CD4-positive, alpha-beta T cell treated with Interleukin-6 at 100 ng/mL for 8 hours (primary cell): Measurements from ENCODE around the gene TRIM4.
"Not testable (repeated sequence)": the region's sequence is repeated elsewhere in the genome, so short reads cannot be mapped to it uniquely, and the experiment has no call there.

Experiments used
- DNase-seq: peaks from one replicate; pipeline ENCODE4 v3.0.0-alpha.2; 2020; ENCODE audit warnings: mixed read lengths, low spot score

The TRIM4 gene

DNA sequence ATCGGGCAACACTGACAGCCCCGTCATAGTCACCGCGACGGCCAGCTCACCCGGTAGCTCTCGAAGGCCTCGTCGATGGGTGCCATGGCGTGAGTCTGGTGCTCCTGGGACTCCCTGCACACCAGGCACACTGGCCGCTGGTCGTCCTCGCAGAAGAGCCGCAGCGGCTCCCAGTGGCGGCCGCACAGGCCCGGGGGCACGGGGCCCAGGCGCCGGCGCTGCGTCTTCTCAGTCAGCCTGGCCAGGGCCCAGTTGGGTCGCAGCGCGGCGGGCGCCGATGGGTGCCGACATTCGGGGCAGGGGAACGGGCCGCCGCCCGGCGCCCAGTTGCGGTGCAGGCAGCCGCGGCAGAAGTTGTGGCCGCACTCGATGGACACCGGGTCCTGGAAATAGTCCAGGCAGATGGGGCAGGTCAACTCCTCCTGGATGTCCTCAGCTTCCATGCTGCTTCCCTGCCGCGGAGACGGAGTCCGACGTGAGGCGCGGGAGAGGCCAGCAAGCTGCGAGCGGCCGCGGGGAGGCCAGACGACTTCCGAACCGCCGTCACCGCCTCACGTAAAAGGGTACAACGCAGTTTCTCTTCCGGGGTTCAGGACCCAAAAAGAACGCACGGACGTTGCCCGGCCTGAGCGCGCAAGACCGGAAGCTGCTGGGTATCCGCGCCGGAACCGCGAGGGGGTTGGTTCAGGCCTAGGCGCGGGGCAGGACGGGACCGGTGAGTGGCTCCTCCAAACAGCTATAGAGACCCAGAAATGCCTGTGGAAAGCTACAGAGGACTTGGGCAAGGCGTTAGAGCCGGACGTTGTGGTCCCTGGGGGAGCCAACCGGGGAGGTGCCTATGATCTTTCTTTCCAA is at the start of gene TRIM4:
Gene TRIM4, minus strand, starts transcription at position 572 of the 855 bp plus-strand sequence. Its CDS starts 129 bp downstream, at position 443.
- DNase-seq: peak; percentile 90

DNA sequence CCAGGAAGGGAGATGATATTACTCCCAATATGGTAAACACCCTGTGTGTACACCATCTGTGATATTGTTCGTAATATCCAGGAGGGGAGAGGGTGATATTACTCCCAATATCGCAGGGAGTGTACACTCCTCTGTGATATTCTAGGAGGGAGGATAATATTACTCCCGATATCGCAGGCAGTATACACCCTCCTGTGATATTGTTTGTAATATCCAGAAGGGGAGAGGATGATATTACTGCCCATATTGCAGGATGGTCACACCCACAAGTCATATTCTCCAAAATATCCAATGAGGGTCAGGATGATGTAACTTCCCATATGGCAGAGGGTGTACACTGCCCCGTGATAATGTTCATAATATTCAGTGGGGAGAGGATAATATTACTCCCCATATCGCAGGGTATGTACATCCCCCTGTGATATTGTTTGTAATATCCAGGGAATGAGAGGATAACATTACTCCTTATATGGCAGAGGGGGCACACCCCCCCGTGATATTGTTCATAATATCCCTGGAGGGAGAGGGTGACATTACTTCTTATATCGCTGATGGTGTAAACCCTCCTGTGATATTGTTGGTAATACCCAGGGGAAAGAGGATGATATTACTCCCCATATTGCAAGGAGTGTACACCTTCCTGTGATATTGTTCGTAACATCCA is 39.4 kb upstream of the TRIM4 start:
- DNase-seq: no peak

- no peak for DNase-seq
These were observed 35.9 kb upstream of the TRIM4 start for GRCh38 chr7:99955247-99955646.

GRCh38 chr7:99954643-99955042 is 35.3 kb upstream of the TRIM4 start:
- not testable (repeated sequence) for DNase-seq

- DNase-seq: no peak
These were observed 34.3 kb upstream of the TRIM4 start for GRCh38 chr7:99953649-99954048.

DNA sequence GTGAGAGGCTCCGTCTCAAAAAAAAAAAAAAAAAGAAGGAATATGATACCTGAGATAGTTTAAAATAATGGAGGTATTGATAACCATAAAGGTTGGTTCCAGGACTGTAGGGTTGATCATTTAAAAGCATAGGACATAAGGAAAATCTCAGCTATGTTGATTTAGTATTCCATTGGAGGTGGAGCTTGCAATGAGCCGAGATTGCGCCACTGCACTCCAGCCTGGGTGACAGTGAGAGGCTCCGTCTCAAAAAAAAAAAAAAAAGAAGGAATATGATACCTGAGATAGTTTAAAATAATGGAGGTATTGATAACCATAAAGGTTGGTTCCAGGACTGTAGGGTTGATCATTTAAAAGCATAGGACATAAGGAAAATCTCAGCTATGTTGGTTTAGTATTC is 33.3 kb upstream of the TRIM4 start:
- not testable (repeated sequence) for DNase-seq

- DNase-seq: not testable (repeated sequence)
These were observed 31.5 kb upstream of the TRIM4 start for GRCh38 chr7:99950819-99951218.

- no peak for DNase-seq
These were observed 30.4 kb upstream of the TRIM4 start for GRCh38 chr7:99949645-99950228.

- DNase-seq: no peak
These were observed 28.3 kb upstream of the TRIM4 start for GRCh38 chr7:99947608-99948007.

DNA sequence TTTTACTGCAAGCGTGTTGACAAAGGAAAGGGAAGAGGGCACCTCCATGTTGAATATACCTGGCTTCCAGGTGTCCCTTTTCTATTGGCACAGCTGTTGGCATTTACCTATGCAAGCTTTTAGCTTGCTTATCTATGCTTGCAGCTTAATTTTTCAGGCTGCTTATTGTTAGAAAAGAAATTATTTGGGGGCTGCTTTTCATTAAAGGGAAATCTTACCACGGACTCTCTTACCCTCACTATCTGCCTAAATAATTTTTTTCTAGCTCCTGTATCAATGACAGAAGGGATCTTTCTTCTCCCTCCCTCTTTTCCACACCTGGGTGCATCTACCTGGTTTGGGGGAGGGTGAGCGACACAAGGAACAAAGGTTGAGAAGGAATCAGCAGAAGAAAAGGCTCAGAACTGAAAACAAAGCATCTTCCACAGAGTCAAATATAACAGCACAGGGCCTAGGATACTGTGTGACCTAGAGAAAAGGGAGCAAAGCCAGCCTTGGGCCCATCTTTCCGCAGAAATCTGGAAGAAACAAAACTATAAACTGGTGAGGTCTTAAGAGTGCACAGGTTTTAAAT is 25.3 kb upstream of the TRIM4 start:
- no peak for DNase-seq

DNA sequence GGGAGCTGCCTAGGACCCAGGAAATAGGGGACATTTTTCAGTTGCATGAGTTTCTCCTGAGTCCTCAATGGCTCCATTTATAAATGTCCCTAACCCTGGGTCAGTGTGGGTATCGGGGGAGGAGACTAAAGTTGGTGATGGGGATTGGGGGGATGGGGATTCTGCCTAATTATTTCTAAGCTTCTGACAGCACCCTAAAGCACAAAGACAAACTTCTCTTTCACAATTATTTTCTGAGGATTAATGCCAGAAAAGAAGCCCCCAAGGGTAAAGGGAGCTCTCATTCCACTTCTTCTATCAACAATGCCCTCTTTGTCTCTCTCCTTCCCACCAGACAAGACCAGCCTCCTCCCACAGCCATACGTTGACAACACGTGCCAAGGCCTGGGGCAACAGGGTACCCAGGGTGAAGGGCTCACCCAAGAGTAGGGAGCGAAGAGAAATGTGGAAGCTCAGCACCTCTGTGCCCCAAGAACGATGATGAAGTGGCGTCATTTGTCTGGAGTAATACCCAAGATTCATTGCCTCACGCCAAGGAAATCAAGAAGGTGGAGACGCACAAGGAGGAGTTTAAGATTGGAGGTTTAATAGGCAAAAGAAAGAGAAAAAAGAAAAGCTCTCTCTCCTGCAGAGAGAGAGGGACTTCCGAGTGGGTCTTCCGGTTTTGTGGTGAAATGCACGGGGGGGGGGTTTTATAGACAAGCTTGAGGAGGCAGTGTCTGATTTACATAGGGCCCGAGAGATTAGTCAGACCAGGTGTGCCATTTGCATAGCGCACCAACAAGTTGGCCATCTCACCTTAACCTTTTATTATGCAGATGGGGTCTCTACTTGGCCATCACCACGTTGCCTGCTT is 24.5 kb upstream of the TRIM4 start:
- DNase-seq: no peak

GRCh38 chr7:99938296-99938695 is 19.0 kb upstream of the TRIM4 start:
- no peak for DNase-seq

DNA sequence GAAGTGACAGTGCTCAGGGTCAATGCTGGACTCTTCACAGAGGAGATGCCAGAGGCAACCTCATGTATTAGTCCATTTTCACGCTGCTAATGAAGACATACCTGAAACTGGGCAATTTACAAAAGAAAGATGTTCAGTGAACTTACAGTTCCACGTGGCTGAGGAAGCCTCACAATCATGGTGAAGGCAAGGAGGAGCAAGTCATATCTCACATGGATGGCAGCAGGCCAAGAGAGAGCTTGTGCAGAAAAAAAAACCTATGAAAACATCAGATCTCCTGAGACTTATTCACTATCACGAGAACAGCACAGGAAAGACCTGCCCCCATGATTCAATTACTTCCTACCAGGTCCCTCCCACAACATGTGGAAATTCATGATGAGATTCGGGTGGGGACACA is 15.7 kb upstream of the TRIM4 start:
- not testable (repeated sequence) for DNase-seq

DNA sequence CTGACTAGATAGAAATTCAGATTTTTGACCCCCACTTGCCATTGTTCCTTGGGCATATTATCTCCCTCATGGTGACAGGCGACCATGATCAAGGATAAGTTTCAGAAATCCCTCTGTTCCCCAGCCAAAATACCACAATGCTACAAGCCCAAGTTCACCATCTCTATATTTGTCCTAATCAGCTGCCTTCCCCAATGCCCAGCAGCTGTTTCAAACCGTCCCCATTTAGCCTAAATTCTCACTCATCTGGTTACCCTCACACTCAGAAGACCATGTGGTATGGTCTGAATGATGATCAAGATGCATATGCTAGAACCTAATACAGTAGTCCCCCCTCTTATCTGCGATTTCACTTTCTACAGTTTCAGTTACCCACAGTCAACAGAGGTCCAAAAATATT is 11.0 kb upstream of the TRIM4 start:
- no peak for DNase-seq

DNA sequence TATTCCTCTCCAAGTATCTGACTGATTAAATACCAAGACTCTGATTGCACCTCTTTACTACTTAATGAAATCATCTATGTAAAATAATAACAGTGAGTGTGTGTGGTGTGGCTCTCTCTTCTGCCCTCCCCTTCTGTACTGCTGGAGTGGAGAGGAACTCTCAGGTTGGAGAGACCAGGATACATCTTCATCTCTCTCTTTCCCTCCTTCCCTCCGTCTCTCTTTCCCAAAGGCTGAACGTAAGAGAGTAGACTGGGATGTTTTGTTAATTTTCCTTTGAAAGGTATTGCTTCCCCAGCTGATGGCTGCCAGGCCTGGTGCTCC is 10.4 kb upstream of the TRIM4 start:
- DNase-seq: no peak

DNA sequence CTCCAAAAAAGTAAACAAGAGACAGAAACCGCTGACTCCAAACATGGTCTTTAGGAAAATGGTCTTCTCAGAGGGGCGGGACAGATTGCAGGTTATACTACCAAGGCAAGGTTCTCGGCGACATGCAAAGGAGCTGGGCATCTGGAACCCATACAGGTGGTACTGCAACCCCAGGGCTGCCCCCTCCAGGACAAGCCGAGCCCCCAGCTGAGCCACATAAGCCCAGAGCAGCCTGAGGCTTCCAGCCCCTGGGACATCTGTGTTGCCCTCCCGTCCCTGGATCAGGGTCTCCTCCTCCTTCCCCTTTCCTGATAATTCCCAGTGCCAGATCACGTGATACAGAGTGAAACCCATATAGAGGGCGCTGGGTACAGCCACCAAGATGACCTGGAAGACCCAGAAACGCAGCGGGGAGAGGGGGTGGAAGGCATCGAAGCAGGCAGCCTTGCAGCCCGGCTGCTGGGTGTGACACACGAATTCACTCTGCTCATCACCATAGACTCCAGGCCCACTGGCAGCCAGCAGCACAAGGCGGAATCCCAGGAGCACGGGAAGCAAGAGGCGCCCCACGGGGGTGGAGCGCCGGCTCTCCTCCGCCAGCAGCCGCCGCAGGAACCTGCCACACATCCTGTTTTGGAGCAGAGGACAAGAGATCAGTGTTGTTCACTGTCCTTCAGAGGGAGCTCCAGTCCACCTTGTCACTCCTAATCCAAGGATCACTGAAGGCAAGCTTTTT is 9.8 kb upstream of the TRIM4 start, which contains the start of gene GJC3:
Gene GJC3, minus strand, starts transcription at position 627 of the 736 bp plus-strand sequence. Its CDS starts 0 bp downstream, at position 627.
- DNase-seq: peak; percentile 57

GRCh38 chr7:99928188-99928587 is 8.9 kb upstream of the TRIM4 start:
- no peak for DNase-seq

GRCh38 chr7:99927536-99927935 is 8.2 kb upstream of the TRIM4 start:
- DNase-seq: no peak

DNA sequence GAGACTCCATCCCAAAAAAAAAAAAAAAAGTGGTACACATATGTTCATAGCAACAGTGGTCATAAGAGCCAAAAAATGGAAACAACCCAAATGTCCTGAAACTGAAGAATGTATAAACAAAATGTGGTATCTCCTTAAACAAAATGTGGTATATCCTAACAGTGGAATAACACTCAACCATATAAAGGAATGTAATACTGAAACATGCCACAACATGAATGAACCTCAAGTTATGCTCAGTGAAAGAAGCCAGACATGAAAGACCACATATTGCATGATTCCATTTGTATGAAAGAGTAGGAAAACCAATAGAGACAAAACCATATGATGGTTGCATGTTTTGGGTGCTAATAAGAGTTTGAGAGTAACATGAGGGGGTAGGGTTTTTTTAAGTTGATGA is 7.0 kb upstream of the TRIM4 start:
- DNase-seq: no peak

GRCh38 chr7:99923200-99923599 is 3.9 kb upstream of the TRIM4 start:
- DNase-seq: no peak

DNA sequence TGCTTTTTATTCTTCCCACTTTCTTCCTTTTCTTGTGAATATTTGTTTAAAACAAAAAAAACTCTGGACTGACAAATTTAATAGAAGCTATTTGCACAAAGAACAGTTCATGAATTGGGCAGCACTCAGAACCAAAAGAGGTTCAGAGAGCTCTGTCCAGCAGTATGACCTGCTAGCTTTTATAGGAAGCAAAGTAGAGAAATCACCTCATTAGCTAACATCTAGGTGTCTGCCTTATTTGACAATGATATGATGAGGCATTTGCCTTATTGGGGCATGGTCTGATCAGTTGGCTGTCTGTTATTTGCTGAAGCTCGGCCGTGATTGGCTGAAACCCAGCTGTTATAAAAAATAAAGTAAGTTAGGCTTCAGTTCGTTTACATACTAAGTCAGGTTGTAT is 819 bp upstream of the TRIM4 start:
- DNase-seq: no peak
